ENCODE results near the gene GPR150.

GRCh38 chr5:95606419-95606818 lies 13.5 kb upstream of the GPR150 start:
- TF ChIP-seq, protein P1, sequence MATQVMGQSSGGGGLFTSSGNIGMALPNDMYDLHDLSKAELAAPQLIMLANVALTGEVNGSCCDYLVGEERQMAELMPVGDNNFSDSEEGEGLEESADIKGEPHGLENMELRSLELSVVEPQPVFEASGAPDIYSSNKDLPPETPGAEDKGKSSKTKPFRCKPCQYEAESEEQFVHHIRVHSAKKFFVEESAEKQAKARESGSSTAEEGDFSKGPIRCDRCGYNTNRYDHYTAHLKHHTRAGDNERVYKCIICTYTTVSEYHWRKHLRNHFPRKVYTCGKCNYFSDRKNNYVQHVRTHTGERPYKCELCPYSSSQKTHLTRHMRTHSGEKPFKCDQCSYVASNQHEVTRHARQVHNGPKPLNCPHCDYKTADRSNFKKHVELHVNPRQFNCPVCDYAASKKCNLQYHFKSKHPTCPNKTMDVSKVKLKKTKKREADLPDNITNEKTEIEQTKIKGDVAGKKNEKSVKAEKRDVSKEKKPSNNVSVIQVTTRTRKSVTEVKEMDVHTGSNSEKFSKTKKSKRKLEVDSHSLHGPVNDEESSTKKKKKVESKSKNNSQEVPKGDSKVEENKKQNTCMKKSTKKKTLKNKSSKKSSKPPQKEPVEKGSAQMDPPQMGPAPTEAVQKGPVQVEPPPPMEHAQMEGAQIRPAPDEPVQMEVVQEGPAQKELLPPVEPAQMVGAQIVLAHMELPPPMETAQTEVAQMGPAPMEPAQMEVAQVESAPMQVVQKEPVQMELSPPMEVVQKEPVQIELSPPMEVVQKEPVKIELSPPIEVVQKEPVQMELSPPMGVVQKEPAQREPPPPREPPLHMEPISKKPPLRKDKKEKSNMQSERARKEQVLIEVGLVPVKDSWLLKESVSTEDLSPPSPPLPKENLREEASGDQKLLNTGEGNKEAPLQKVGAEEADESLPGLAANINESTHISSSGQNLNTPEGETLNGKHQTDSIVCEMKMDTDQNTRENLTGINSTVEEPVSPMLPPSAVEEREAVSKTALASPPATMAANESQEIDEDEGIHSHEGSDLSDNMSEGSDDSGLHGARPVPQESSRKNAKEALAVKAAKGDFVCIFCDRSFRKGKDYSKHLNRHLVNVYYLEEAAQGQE (IDR thresholded peaks at IDR 0.05; ENCODE audit: insufficient read depth in 1 of 2, low read depth in 2 of 2, low read length in 2 of 2): no peak
- TF ChIP-seq TAF1 (IDR thresholded peaks at IDR 0.05; ENCODE audit: borderline replicate concordance, insufficient read depth, low read length): no peak
- TF ChIP-seq SIN3A (IDR thresholded peaks at IDR 0.05; ENCODE audit: borderline replicate concordance, insufficient read depth, low read length): no peak
- TF ChIP-seq FOXP2 (optimal IDR thresholded peaks at IDR 0.05; ENCODE audit: borderline replicate concordance, extremely low read depth, extremely low read length, insufficient read depth): no peak

Data from PFSK-1 (cell line).